ENCODE data around the gene DSTN. TPM values are rescaled to one million over a fixed set of nuclear protein-coding genes. Genes with fewer than 3 reads are reported as not detected.
A peak's percentile ranks its signal among the peaks of the same experiment; 100 is the strongest.

Gene DSTN
- total and polyA plus RNA-seq, 9 of the 15 experiments (the other 6 are each of a cell fraction or from before 2014, with no cell fraction given) = 25.7 to 88.3 (median 61.0) TPM

- TF ChIP-seq GTF2E2 (tag; IDR thresholded peaks at IDR 0.05) (no peak), ZNF121 (CRISPR knock-in tag; conservative IDR thresholded peaks at IDR 0.05) (no peak), ZNF592 (IDR thresholded peaks at IDR 0.05) (peak; percentile 93), NR4A1 (CRISPR knock-in tag; IDR thresholded peaks at IDR 0.05) (no peak), NR4A1 (tag; IDR thresholded peaks at IDR 0.05) (no peak), SMARCA5 (IDR thresholded peaks at IDR 0.05) (no peak), CHCHD3 (CRISPR knock-in tag; IDR thresholded peaks at IDR 0.05) (no peak), ZEB2 (IDR thresholded peaks at IDR 0.05) (no peak), CBX5 (IDR thresholded peaks at IDR 0.05; ENCODE audit: borderline replicate concordance, low read depth) (no peak), SNIP1 (IDR thresholded peaks at IDR 0.05; ENCODE audit: low read depth) (no peak), ZNF586 (CRISPR knock-in tag; conservative IDR thresholded peaks at IDR 0.05) (no peak), ZNF316 (IDR thresholded peaks at IDR 0.05) (peak; percentile 59), ZFX (CRISPR knock-in tag; IDR thresholded peaks at IDR 0.05) (peak; percentile 64), CBX3 (IDR thresholded peaks at IDR 0.05; ENCODE audit: borderline replicate concordance in 1 of 2, low read length in 2 of 2) (peak in 1 of 2 experiments; percentile 17; a peak in 1 of 3 replicates), NR2C1 (IDR thresholded peaks at IDR 0.05) (no peak), NR2C1 (tag; IDR thresholded peaks at IDR 0.05) (peak; percentile 45), SMARCC2 (IDR thresholded peaks at IDR 0.05; ENCODE audit: low read depth) (no peak), ILK (tag; IDR thresholded peaks at IDR 0.05; ENCODE audit: borderline replicate concordance, low read depth) (no peak), CHD1 (IDR thresholded peaks at IDR 0.05; ENCODE audit: low read length) (no peak), STAT5B (CRISPR knock-in tag; IDR thresholded peaks at IDR 0.05) (no peak), TGIF2 (CRISPR knock-in tag; IDR thresholded peaks at IDR 0.05) (no peak), ZZZ3 (IDR thresholded peaks at IDR 0.05) (no peak), SP2 (IDR thresholded peaks at IDR 0.05; ENCODE audit: extremely low read depth, low read depth, low read length, poor library complexity, severe bottlenecking) (no peak)
- TF ChIP-seq, protein P1, sequence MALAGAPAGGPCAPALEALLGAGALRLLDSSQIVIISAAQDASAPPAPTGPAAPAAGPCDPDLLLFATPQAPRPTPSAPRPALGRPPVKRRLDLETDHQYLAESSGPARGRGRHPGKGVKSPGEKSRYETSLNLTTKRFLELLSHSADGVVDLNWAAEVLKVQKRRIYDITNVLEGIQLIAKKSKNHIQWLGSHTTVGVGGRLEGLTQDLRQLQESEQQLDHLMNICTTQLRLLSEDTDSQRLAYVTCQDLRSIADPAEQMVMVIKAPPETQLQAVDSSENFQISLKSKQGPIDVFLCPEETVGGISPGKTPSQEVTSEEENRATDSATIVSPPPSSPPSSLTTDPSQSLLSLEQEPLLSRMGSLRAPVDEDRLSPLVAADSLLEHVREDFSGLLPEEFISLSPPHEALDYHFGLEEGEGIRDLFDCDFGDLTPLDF (CRISPR knock-in tag; IDR thresholded peaks at IDR 0.05) = no peak
Measured at GRCh38 chr20:17562804-17563305, 7.0 kb upstream of the DSTN start (continued).
